Vagina (tissue), 2 donors: Measurements from ENCODE around the gene RNF187. TPM values are rescaled to one million over a fixed set of nuclear protein-coding genes. Genes with fewer than 3 reads are reported as not detected.

ENCODE experiments used
- DNase-seq, 2 donors: peaks; one replicate each; pipeline ENCODE4 v3.0.0-alpha.2; 2017; ENCODE audit errors: extremely low spot score in 2 of 2
- H3K27ac ChIP-seq: fragments of 200-600 bp; sonication (generic); one replicate; pipeline ENCODE4 v1.5.1; 2019
- H3K27me3 ChIP-seq: fragments of 200-600 bp; sonication (generic); one replicate; pipeline ENCODE4 v1.5.1; 2019
- H3K36me3 ChIP-seq, 2 donors: fragments of 200-600 bp; sonication (generic); one replicate each; pipeline ENCODE4 v1.5.1; 2017 to 2019
- H3K4me1 ChIP-seq: fragments of 200-600 bp; sonication (generic); one replicate; pipeline ENCODE4 v1.5.1; 2019
- H3K4me3 ChIP-seq, 2 donors: fragments of 200-600 bp; sonication (generic); 1 replicate in 1 of 2; 2 replicates in 1 of 2; pipeline ENCODE4 v1.5.1; 2016 to 2019
- H3K9me3 ChIP-seq: fragments of 200-600 bp; sonication (generic); one replicate; pipeline ENCODE4 v1.5.1; 2019
- POLR2A ChIP-seq, 2 donors: fragments of 450-650 bp; IDR thresholded peaks; one replicate each; pipeline ENCODE4 v1.6.1; 2017; ENCODE audit warnings: antibody characterized with exemption in 2 of 2, mild to moderate bottlenecking in 2 of 2, moderate library complexity in 2 of 2
- POLR2AphosphoS5 ChIP-seq, 2 donors: sonication (generic); formaldehyde crosslinking; IDR thresholded peaks; one replicate each; pipeline ENCODE4 v1.9.0; 2017; ENCODE audit warnings: antibody characterized with exemption in 2 of 2, mild to moderate bottlenecking in 2 of 2, low read depth in 1 of 2; ENCODE audit not compliant: insufficient read depth in 1 of 2
- intact Hi-C: fragments of 100-400 bp; cut with DNase I; formaldehyde crosslinking; loops from one replicate; pipeline ENCODE4 v1.15.1; 2023
- total RNA-seq: library from RNA; depleted of rRNA; stranded (reverse); fragments of >200 nt; gene quantifications from one replicate; pipeline ENCODE4 v1.2.3, GENCODE V29; 2016
- TF ChIP-seq, protein P1 (sequence below), 3 experiments: fragments of 450-650 bp in 2 of 3; fragments of 200-600 bp in 1 of 3; sonication (generic) in 1 of 3; IDR thresholded peaks; one replicate each; pipeline ENCODE4 v1.5.1; 2017 to 2019; ENCODE audit warnings: antibody characterized with exemption in 3 of 3, mild to moderate bottlenecking in 2 of 3, moderate library complexity in 2 of 3

The RNF187 gene
- total RNA-seq, 1 donor from 2014 or later, result 36.8 TPM

DNA sequence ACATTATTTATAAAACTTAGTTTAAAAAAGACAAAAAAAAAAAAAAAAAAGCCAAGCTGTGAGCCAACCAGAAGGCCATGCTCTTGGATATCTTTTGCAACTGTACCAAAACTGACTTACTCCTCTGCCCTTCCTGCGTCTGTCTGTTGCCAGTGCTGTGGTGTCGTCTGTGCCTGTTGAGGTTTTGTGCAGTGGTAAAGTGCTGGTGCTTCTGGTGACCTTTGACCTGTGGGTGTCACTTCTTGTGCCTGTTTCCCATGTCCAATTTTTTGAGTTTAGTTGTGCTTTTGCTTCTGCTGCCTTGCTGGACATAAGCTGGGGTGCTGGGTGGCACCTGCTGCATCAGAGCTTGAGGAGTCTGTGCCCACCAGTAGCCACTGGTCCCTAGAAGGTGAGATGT, 41.4 kb downstream of the RNF187 start:
- Histone ChIP-seq H3K4me1 (no peaks in the 10 kb centered on the region), H3K36me3 (no peaks in the 10 kb centered on the region), H3K9me3 (no peaks in the 10 kb centered on the region), H3K27ac (no peak overlapping the region), H3K27me3 (no peaks in the 10 kb centered on the region), H3K4me3 (no peak overlapping the region)
- no peak for DNase-seq
- intact Hi-C loops, result no loop called here
- TF ChIP-seq, protein P1, sequence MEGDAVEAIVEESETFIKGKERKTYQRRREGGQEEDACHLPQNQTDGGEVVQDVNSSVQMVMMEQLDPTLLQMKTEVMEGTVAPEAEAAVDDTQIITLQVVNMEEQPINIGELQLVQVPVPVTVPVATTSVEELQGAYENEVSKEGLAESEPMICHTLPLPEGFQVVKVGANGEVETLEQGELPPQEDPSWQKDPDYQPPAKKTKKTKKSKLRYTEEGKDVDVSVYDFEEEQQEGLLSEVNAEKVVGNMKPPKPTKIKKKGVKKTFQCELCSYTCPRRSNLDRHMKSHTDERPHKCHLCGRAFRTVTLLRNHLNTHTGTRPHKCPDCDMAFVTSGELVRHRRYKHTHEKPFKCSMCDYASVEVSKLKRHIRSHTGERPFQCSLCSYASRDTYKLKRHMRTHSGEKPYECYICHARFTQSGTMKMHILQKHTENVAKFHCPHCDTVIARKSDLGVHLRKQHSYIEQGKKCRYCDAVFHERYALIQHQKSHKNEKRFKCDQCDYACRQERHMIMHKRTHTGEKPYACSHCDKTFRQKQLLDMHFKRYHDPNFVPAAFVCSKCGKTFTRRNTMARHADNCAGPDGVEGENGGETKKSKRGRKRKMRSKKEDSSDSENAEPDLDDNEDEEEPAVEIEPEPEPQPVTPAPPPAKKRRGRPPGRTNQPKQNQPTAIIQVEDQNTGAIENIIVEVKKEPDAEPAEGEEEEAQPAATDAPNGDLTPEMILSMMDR (IDR thresholded peaks at IDR 0.05), result no peak
- no peak for TF ChIP-seq POLR2AphosphoS5 (IDR thresholded peaks at IDR 0.05; ENCODE audit: insufficient read depth in 1 of 2, low read depth in 1 of 2)
- no peak for TF ChIP-seq POLR2A (IDR thresholded peaks at IDR 0.05)

DNA sequence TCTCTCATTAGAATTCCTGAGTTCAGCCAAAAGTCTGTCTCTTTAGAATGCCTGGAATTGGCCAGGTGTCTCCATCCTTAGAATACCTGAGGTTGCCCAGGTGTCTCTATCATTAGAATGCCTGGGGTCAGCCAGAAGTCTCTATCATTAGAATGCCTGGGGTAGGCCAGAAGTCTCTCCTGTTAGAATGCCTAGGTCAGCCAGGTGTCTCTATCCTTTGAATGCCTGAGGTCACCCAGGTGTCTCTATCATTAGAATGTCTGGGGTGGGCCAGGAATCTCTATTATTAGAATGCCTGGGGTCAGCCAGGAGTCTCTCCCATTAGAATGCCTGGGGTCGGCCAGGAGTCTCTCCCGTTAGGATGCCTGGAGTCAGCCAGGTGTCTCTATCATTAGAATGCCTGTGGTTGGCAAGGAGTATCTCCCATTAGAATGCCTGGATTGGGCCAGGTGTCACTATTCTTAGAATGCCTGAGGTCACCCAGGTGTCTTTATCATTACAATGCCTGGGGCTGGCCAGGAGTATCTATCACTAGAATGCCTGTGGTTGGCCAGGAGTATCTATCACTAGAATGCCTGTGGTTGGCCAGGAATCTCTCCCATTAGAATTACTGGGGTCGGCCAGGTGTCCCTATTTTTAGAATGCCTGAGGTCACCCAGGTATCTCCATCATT, 43.0 kb downstream of the RNF187 start:
- Histone ChIP-seq H3K4me3 (no peak overlapping the region), H3K4me1 (no peaks in the 10 kb centered on the region), H3K9me3 (no peaks in the 10 kb centered on the region), H3K27ac (no peak overlapping the region), H3K27me3 (no peaks in the 10 kb centered on the region), H3K36me3 (no peaks in the 10 kb centered on the region)
- TF ChIP-seq POLR2AphosphoS5 (IDR thresholded peaks at IDR 0.05; ENCODE audit: insufficient read depth in 1 of 2, low read depth in 1 of 2), result no peak
- TF ChIP-seq, protein P1 (IDR thresholded peaks at IDR 0.05), result no peak
- TF ChIP-seq POLR2A (IDR thresholded peaks at IDR 0.05), result no peak
- intact Hi-C loops, result no loop called here
- no peak for DNase-seq

DNA sequence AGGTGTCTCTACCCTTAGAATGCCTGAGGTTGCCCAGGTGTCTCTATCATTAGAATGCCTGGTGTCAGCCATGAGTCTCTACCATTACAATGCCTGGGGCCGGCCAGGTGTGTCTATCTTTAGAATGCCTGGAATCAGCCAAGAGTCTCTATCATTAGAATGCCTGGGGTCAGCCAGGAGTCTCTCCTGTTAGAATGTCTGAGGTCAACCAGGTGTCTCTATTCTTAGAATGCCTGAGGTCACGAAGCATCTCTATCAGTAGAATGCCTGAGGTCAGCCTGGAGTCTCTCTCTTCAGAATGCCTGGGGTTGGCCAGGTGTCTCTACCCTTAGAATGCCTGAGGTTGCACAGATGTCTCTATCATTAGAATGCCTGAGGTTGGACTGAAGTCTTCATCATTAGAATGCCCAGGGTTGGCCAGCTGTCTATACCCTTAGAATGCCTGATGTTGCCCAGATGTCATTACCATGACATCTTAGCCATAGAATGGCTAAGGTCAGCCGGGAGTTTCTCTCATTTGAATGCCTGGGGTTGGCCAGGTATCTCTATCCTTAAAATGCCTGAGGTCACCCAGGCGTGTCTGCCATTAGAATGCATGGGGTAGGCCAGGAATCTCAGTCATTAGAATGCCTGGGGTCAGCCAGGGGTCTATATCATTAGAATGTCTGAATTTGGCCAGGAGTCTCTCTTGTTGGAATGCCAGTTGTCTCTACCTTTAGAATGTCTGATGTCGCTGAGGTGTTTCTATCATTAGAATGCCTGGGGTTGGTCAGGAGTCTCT, 44.0 kb downstream of the RNF187 start:
- DNase-seq, result no peak
- TF ChIP-seq, protein P1 (IDR thresholded peaks at IDR 0.05), result no peak
- no peak for TF ChIP-seq POLR2A (IDR thresholded peaks at IDR 0.05)
- TF ChIP-seq POLR2AphosphoS5 (IDR thresholded peaks at IDR 0.05; ENCODE audit: insufficient read depth in 1 of 2, low read depth in 1 of 2), result no peak
- H3K36me3 ChIP-seq, result no peaks in the 10 kb centered on the region
- no peaks in the 10 kb centered on the region for H3K4me1 ChIP-seq
- H3K27ac ChIP-seq, result no peak overlapping the region
- no peaks in the 10 kb centered on the region for H3K27me3 ChIP-seq
- H3K9me3 ChIP-seq, result no peaks in the 10 kb centered on the region
- no peak overlapping the region for H3K4me3 ChIP-seq
- intact Hi-C loops, result no loop called here

DNA sequence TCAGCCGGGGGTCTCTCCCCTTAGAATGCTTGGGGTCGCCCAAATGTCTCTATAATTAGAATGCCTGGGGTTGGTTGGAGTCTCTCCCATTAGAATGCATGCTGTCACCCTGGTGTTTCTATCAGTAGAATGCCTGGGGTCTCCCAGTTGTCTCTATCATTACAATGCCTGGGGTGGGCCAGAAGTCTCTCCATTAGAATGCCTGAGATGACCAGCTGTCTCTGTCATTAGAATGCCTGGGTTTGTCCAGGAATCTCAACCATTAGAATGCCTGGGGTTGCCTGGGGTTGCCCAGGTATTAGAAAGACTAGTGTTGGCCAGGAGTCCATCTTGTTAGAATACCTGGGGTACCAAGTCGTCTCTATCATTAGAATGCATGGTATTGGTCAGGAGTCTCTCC, 51.6 kb downstream of the RNF187 start:
- intact Hi-C loops, result no loop called here

More for the DNA sequence above, 51.6 kb downstream of the RNF187 start:
- Histone ChIP-seq H3K4me3 (no peak overlapping the region), H3K27ac (no peak overlapping the region), H3K4me1 (no peaks in the 10 kb centered on the region), H3K36me3 (no peaks in the 10 kb centered on the region), H3K9me3 (no peaks in the 10 kb centered on the region), H3K27me3 (no peaks in the 10 kb centered on the region)
- no peak for DNase-seq
- TF ChIP-seq POLR2AphosphoS5 (IDR thresholded peaks at IDR 0.05; ENCODE audit: insufficient read depth in 1 of 2, low read depth in 1 of 2) (no peak), POLR2A (IDR thresholded peaks at IDR 0.05) (no peak)
- TF ChIP-seq, protein P1 (IDR thresholded peaks at IDR 0.05), result no peak
